K562 (cell line): Measurements from ENCODE around the gene PLEKHB1. TPM values are rescaled to one million over a fixed set of nuclear protein-coding genes. Genes with fewer than 3 reads are reported as not detected.

ENCODE experiments used
- C11orf30 ChIP-seq: fragments of 450-650 bp; IDR thresholded peaks from 2 replicates; pipeline ENCODE4 v1.6.1; 2016; ENCODE audit warnings: low read depth, mild to moderate bottlenecking
- CBX8 ChIP-seq: fragments of 200-600 bp; sonication (generic); IDR thresholded peaks from 2 replicates; pipeline ENCODE4 v1.6.1; 2012; ENCODE audit warnings: borderline replicate concordance, mixed run types, low read depth, mild to moderate bottlenecking, moderate library complexity, mixed read lengths, low read length, control low read depth, inconsistent platforms; ENCODE audit not compliant: poor library complexity, severe bottlenecking; ENCODE audit errors: extremely low read depth
- DNMT1 ChIP-seq: fragments of 450-650 bp; IDR thresholded peaks from 2 replicates; pipeline ENCODE4 v1.6.1; 2016; ENCODE audit warnings: antibody characterized with exemption, mild to moderate bottlenecking
- DPF2 ChIP-seq: fragments of 450-650 bp; IDR thresholded peaks from 2 replicates; pipeline ENCODE4 v1.6.1; 2016
- ETS2 ChIP-seq: IDR thresholded peaks from 2 replicates; pipeline ENCODE4 v1.6.1; 2016; ENCODE audit warnings: borderline replicate concordance, missing genetic modification characterization, mild to moderate bottlenecking, moderate library complexity, missing compliant biosample characterization; ENCODE audit not compliant: poor library complexity, severe bottlenecking
- FIP1L1 ChIP-seq: fragments of 200-400 bp; formaldehyde crosslinking; IDR thresholded peaks from 2 replicates; pipeline ENCODE4 v1.6.1; 2018; ENCODE audit warnings: mild to moderate bottlenecking, low read depth, low read length; ENCODE audit not compliant: poor library complexity, severe bottlenecking
- GATA2 ChIP-seq: sonication (generic); formaldehyde crosslinking; IDR thresholded peaks from 2 replicates; pipeline ENCODE4 v1.4.0; 2020; ENCODE audit warnings: mild to moderate bottlenecking, missing genetic modification reagents
- GTF2E2 ChIP-seq: fragments of 200-800 bp; sonication (Bioruptor generic); IDR thresholded peaks from 2 replicates; pipeline ENCODE4 v1.6.1; 2016; ENCODE audit warnings: missing genetic modification characterization, missing compliant biosample characterization
- HNRNPLL ChIP-seq: fragments of 200-400 bp; formaldehyde crosslinking; IDR thresholded peaks from 2 replicates; pipeline ENCODE4 v1.6.1; 2017; ENCODE audit warnings: low read length, low read depth, mild to moderate bottlenecking; ENCODE audit not compliant: poor library complexity, severe bottlenecking
- HOXB6 ChIP-seq: fragments of 250-450 bp; sonication (Bioruptor Pico); IDR thresholded peaks from 2 replicates; pipeline ENCODE4 v1.5.1; 2022; ENCODE audit warnings: mild to moderate bottlenecking, borderline replicate concordance
- KLF10 ChIP-seq: fragments of 250-450 bp; sonication (Bioruptor Pico); IDR thresholded peaks from 2 replicates; pipeline ENCODE4 v1.6.1; 2021; ENCODE audit warnings: matching md5 sums
- LEF1 ChIP-seq: fragments of 450-650 bp; IDR thresholded peaks from 2 replicates; pipeline ENCODE4 v1.6.1; 2016; ENCODE audit warnings: mild to moderate bottlenecking
- NCOA1 ChIP-seq: fragments of 450-650 bp; IDR thresholded peaks from 2 replicates; pipeline ENCODE4 v1.6.1; 2016; ENCODE audit warnings: low read depth
- NFE2 ChIP-seq: IDR thresholded peaks from 2 replicates; pipeline ENCODE4 v1.6.1; 2014; ENCODE audit warnings: antibody characterized with exemption, low read depth
- PCBP1 ChIP-seq: fragments of 200-400 bp; formaldehyde crosslinking; IDR thresholded peaks from 2 replicates; pipeline ENCODE4 v1.6.1; 2018; ENCODE audit warnings: mild to moderate bottlenecking, low read depth, low read length; ENCODE audit not compliant: poor library complexity, severe bottlenecking
- RBM17 ChIP-seq: fragments of 200-400 bp; formaldehyde crosslinking; IDR thresholded peaks from 2 replicates; pipeline ENCODE4 v1.6.1; 2017; ENCODE audit warnings: low read depth, mild to moderate bottlenecking, low read length, borderline replicate concordance
- RFX1 ChIP-seq: fragments of 450-650 bp; IDR thresholded peaks from 2 replicates; pipeline ENCODE4 v1.6.1; 2016; ENCODE audit warnings: mild to moderate bottlenecking, moderate library complexity
- RNF2 ChIP-seq: sonication (generic); IDR thresholded peaks from 2 replicates; pipeline ENCODE4 v1.6.1; 2016
- SLC30A9 ChIP-seq: fragments of 250-450 bp; sonication (Bioruptor Pico); IDR thresholded peaks from 2 replicates; pipeline ENCODE4 v1.8.0; 2022; ENCODE audit warnings: mild to moderate bottlenecking, moderate library complexity
- SMAD4 ChIP-seq: fragments of 250-450 bp; sonication (Bioruptor Pico); conservative IDR thresholded peaks from 2 replicates; pipeline ENCODE4 v1.8.0; 2021; ENCODE audit warnings: inconsistent platforms, mild to moderate bottlenecking, moderate library complexity
- SMARCA5 ChIP-seq: fragments of 450-650 bp; IDR thresholded peaks from 2 replicates; pipeline ENCODE4 v1.6.1; 2016
- SREBF1 ChIP-seq: fragments of 150-350 bp; IDR thresholded peaks from 2 replicates; pipeline ENCODE4 v1.6.1; 2014; ENCODE audit warnings: antibody characterized with exemption, low read depth, low read length, borderline replicate concordance
- THRA ChIP-seq: fragments of 450-650 bp; IDR thresholded peaks from 2 replicates; pipeline ENCODE4 v1.6.1; 2017; ENCODE audit warnings: mild to moderate bottlenecking, moderate library complexity
- ZC3H4 ChIP-seq: sonication (generic); formaldehyde crosslinking; IDR thresholded peaks from 2 replicates; pipeline ENCODE4 v1.9.0; 2021; ENCODE audit warnings: missing genetic modification reagents, borderline replicate concordance
- ZFP36 ChIP-seq: fragments of 150-350 bp; IDR thresholded peaks from 2 replicates; pipeline ENCODE4 v1.6.1; 2018; ENCODE audit warnings: low read length, low read depth; ENCODE audit not compliant: partially characterized antibody
- ZNF239 ChIP-seq: fragments of 250-450 bp; sonication (Bioruptor Pico); IDR thresholded peaks from 2 replicates; pipeline ENCODE4 v1.4.0; 2020; ENCODE audit warnings: mild to moderate bottlenecking
- ZNF263 ChIP-seq: sonication (generic); formaldehyde crosslinking; IDR thresholded peaks from 2 replicates; pipeline ENCODE4 v1.8.0; 2022; ENCODE audit warnings: mild to moderate bottlenecking, missing genetic modification reagents, borderline replicate concordance
- ZNF311 ChIP-seq: fragments of 250-450 bp; sonication (Bioruptor Pico); IDR thresholded peaks from 2 replicates; pipeline ENCODE4 v1.4.0; 2020; ENCODE audit warnings: mild to moderate bottlenecking, moderate library complexity
- ZNF75A ChIP-seq: fragments of 450-650 bp; formaldehyde crosslinking; IDR thresholded peaks from 2 replicates; pipeline ENCODE4 v1.4.0; 2020; ENCODE audit warnings: mild to moderate bottlenecking
- polyA plus RNA-seq, 8 experiments: library from polyadenylated mRNA; depleted of rRNA in 4 of 8; stranded (reverse) in 5 of 8; unstranded in 3 of 8; fragments of >200 nt; fragmentation: Nextera tagmentation in 2 of 8; fragmentation: Illumina TruSeq in 1 of 8; extraction: Ambion mirVana in 2 of 8; extraction: Trizol in 1 of 8; gene quantifications; 2 replicates each; pipeline versions ENCODE4 v1.2.1 to v1.2.3, GENCODE V29; 2011 to 2014; ENCODE audit warnings: inconsistent platforms in 1 of 8, missing spikeins in 1 of 8
- total RNA-seq, 7 experiments: library from RNA; depleted of rRNA in 6 of 7; stranded (reverse); fragments of >200 nt in 6 of 7; fragmentation: Illumina TruSeq in 2 of 7; extraction: Trizol in 2 of 7; gene quantifications; 2 replicates each; pipeline versions ENCODE4 v1.2.1 to v1.2.3, GENCODE V29; 2011 to 2021; ENCODE audit warnings: low replicate concordance in 1 of 7
- TF ChIP-seq, protein P1 (sequence below): fragments of 450-650 bp; formaldehyde crosslinking; IDR thresholded peaks from 2 replicates; pipeline ENCODE4 v1.4.0; 2020; ENCODE audit warnings: mild to moderate bottlenecking

Gene PLEKHB1
- total and polyA plus RNA-seq, 9 of the 15 experiments (the other 6 are each of a cell fraction or from before 2014, with no cell fraction given) = 0.07 to 0.62 (median 0.17) TPM; not detected in 2

DNA sequence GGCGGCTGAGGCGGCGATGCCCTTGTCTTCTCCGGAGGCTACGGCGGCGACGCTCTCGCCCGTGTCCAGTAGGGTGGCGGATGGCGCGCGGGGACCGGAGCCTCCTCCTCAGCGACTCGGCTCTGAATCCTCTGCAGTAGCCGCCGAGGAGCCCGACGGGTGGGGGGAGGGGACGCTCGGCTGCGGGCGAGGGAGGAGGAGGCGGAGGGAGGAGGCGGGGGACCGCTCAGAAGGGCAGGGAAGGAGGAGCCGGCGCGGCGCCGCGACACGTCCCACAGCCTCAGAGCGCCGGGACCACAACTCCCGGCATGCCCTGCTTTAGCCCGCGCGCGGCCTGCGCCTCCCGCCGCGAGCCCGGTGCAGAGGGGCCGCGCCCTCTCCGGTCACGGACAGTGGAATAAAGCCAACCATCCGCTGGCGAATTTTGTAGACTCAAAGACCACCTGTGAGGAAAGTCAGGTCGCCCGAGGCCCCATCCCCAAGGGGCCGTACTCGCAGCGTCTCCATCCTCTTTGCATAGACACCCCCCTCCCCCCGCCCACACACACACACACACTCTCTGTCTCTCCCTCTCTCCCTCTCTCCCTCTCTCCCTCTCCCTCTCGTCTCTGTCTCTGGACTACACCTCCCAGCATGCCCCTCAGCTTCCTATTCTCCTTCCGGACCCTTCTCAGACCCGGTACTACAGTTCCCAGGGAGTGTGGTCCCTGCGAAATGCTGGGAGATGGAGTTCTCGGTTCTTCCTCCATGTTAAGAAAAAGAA is 48.2 kb upstream of the PLEKHB1 start, which contains the start of gene FAM168A (continued):
- TF ChIP-seq SMAD4 (CRISPR knock-in tag) (peak; percentile 76), THRA (no peak), DPF2 (peak; percentile 51; the same call in 1 of the 2 replicates), RFX1 (no peak), FIP1L1 (no peak), ZNF263 (CRISPR knock-in tag) (peak; percentile 82), KLF10 (CRISPR knock-in tag) (no peak), NFE2 (peak; percentile 12; the same call in 1 of the 2 replicates), GTF2E2 (tag) (no peak; the same call in 1 of the 2 replicates), SREBF1 (peak; percentile 61; the same call in 1 of the 2 replicates), GATA2 (CRISPR knock-in tag) (no peak), ZNF75A (CRISPR knock-in tag) (no peak), RBM17 (no peak), C11orf30 (peak; percentile 21; the same call in 1 of the 2 replicates), PCBP1 (no peak), RNF2 (peak; percentile 51), ZC3H4 (CRISPR knock-in tag) (no peak), LEF1 (no peak), ETS2 (tag) (no peak), SMARCA5 (no peak), NCOA1 (peak; percentile 82), HOXB6 (CRISPR knock-in tag) (no peak), ZFP36 (peak; percentile 20), ZNF239 (CRISPR knock-in tag) (no peak; the same call in 1 of the 2 replicates), SLC30A9 (CRISPR knock-in tag) (no peak), HNRNPLL (peak; percentile 8), CBX8 (no peak), ZNF311 (no peak), DNMT1 (no peak)
- TF ChIP-seq, protein P1, sequence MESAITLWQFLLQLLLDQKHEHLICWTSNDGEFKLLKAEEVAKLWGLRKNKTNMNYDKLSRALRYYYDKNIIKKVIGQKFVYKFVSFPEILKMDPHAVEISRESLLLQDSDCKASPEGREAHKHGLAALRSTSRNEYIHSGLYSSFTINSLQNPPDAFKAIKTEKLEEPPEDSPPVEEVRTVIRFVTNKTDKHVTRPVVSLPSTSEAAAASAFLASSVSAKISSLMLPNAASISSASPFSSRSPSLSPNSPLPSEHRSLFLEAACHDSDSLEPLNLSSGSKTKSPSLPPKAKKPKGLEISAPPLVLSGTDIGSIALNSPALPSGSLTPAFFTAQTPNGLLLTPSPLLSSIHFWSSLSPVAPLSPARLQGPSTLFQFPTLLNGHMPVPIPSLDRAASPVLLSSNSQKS = no peak
